Measurements from ENCODE around the gene ZKSCAN8.

DNA sequence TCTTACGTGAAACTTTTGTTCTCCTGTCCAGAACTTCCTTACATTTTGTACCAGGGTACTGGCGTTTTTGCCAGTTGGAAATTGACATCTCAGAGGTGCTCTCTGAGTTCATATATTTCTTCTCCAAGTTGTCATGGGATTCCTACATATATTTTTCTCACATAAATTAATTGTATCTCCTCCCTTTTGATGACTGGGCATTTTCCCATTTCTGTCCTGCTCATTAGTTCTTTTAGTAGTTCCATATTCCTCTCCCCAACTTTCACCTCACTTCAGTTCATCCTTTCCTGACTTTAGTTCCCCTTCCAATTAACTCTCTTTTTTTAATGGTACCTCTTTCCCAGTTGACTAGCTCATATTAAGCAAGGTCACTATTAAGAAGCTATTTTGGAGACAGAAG, 10.8 kb downstream of the ZKSCAN8 start:
- TF ChIP-seq POLR2A (IDR thresholded peaks at IDR 0.05) = no peak
- TF ChIP-seq, protein P1, sequence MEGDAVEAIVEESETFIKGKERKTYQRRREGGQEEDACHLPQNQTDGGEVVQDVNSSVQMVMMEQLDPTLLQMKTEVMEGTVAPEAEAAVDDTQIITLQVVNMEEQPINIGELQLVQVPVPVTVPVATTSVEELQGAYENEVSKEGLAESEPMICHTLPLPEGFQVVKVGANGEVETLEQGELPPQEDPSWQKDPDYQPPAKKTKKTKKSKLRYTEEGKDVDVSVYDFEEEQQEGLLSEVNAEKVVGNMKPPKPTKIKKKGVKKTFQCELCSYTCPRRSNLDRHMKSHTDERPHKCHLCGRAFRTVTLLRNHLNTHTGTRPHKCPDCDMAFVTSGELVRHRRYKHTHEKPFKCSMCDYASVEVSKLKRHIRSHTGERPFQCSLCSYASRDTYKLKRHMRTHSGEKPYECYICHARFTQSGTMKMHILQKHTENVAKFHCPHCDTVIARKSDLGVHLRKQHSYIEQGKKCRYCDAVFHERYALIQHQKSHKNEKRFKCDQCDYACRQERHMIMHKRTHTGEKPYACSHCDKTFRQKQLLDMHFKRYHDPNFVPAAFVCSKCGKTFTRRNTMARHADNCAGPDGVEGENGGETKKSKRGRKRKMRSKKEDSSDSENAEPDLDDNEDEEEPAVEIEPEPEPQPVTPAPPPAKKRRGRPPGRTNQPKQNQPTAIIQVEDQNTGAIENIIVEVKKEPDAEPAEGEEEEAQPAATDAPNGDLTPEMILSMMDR (IDR thresholded peaks at IDR 0.05) = no peak
